ENCODE results near the gene IGDCC3.

Gene IGDCC3

GRCh38 chr15:65386376-65386775 lies 8.6 kb upstream of the IGDCC3 start:
- DNase-seq, result no peak

- DNase-seq, result no peak
Measured at GRCh38 chr15:65385870-65386258, 8.1 kb upstream of the IGDCC3 start.

- DNase-seq, result peak; percentile 71 to 84
Measured at GRCh38 chr15:65384895-65385869, 7.4 kb upstream of the IGDCC3 start.

- no peak for DNase-seq
Measured at GRCh38 chr15:65384505-65384894, 6.7 kb upstream of the IGDCC3 start.

GRCh38 chr15:65383991-65384390 lies 6.2 kb upstream of the IGDCC3 start:
- DNase-seq, result no peak

- no peak for DNase-seq
Measured at GRCh38 chr15:65383456-65383855, 5.7 kb upstream of the IGDCC3 start.

- no peak for DNase-seq
Measured at GRCh38 chr15:65382921-65383320, 5.1 kb upstream of the IGDCC3 start.

- DNase-seq, result no peak
Measured at GRCh38 chr15:65382146-65382491, 4.3 kb upstream of the IGDCC3 start.

- no peak for DNase-seq
Measured at GRCh38 chr15:65381445-65382145, 3.8 kb upstream of the IGDCC3 start.

- DNase-seq, result no peak
Measured at GRCh38 chr15:65379986-65380385, 2.2 kb upstream of the IGDCC3 start.

- DNase-seq, result no peak
Measured at GRCh38 chr15:65377105-65377975, 462 bp downstream of the IGDCC3 start.

- no peak for DNase-seq
Measured at GRCh38 chr15:65376767-65377104, 1.1 kb downstream of the IGDCC3 start.

- DNase-seq, result no peak
Measured at GRCh38 chr15:65375871-65376607, 1.8 kb downstream of the IGDCC3 start.

GRCh38 chr15:65374821-65375401 lies 2.9 kb downstream of the IGDCC3 start:
- no peak for DNase-seq

GRCh38 chr15:65374334-65374733 lies 3.5 kb downstream of the IGDCC3 start:
- DNase-seq, result no peak

GRCh38 chr15:65373163-65373651 lies 4.6 kb downstream of the IGDCC3 start:
- peak in 1 of 2 experiments; percentile 54 for DNase-seq

- no peak for DNase-seq
Measured at GRCh38 chr15:65372787-65373067, 5.1 kb downstream of the IGDCC3 start.

- no peak for DNase-seq
Measured at GRCh38 chr15:65371976-65372786, 5.6 kb downstream of the IGDCC3 start.

- DNase-seq, result no peak
Measured at GRCh38 chr15:65370885-65371284, 6.9 kb downstream of the IGDCC3 start.

GRCh38 chr15:65369651-65370050 lies 8.2 kb downstream of the IGDCC3 start:
- DNase-seq, result no peak

- no peak for DNase-seq
Measured at GRCh38 chr15:65369212-65369547, 8.6 kb downstream of the IGDCC3 start.
